GM21447 (cell line): ENCODE results near the gene ITPRIP.

ENCODE experiments used
- ATAC-seq: cut with Tn5 transposase; IDR thresholded peaks from one replicate; pipeline ENCODE4 v1.9.1; 2021; ENCODE audit not compliant: unreplicated experiment

ITPRIP gene

GRCh38 chr10:104288355-104288754, 49.9 kb downstream of the ITPRIP start:
- ATAC-seq: no peak

GRCh38 chr10:104286939-104287338, 51.3 kb downstream of the ITPRIP start:
- no peak for ATAC-seq

- ATAC-seq: no peak
Observed at GRCh38 chr10:104284846-104285245, 53.4 kb downstream of the ITPRIP start.

- no peak for ATAC-seq
Observed at GRCh38 chr10:104281694-104282093, 56.6 kb downstream of the ITPRIP start.

GRCh38 chr10:104279550-104280259, 58.6 kb downstream of the ITPRIP start:
- no peak for ATAC-seq

GRCh38 chr10:104277785-104278184, 60.5 kb downstream of the ITPRIP start:
- no peak for ATAC-seq

- ATAC-seq: no peak
Observed at GRCh38 chr10:104276192-104276591, 62.1 kb downstream of the ITPRIP start.

GRCh38 chr10:104274762-104275721, 63.2 kb downstream of the ITPRIP start:
- ATAC-seq: peak; percentile 75

GRCh38 chr10:104273899-104274575, 64.2 kb downstream of the ITPRIP start:
- ATAC-seq: no peak

GRCh38 chr10:104273286-104273685, 65.0 kb downstream of the ITPRIP start:
- ATAC-seq: no peak

- ATAC-seq: peak; percentile 97
Observed at GRCh38 chr10:104268713-104269645, 69.3 kb downstream of the ITPRIP start, which contains the start of gene GSTO2. Gene GSTO2, plus strand, starts transcription at chr10:104269184. Its CDS starts 5,732 bp downstream, at chr10:104274916.

GRCh38 chr10:104268405-104268712, 69.9 kb downstream of the ITPRIP start:
- ATAC-seq: peak; percentile 0

- no peak for ATAC-seq
Observed at GRCh38 chr10:104267721-104268404, 70.4 kb downstream of the ITPRIP start.

GRCh38 chr10:104264783-104265182, 73.5 kb downstream of the ITPRIP start:
- ATAC-seq: no peak

GRCh38 chr10:104262055-104262454, 76.2 kb downstream of the ITPRIP start:
- no peak for ATAC-seq

GRCh38 chr10:104260775-104261115, 77.5 kb downstream of the ITPRIP start:
- no peak for ATAC-seq

GRCh38 chr10:104259999-104260774, 78.1 kb downstream of the ITPRIP start:
- no peak for ATAC-seq
